ENCODE measurements around the gene RUFY1. TPM values are rescaled to one million over a fixed set of nuclear protein-coding genes. Genes with fewer than 3 reads are reported as not detected.
A peak's percentile ranks its signal among the peaks of the same experiment; 100 is the strongest.
"Not testable (repeated sequence)": the region's sequence is repeated elsewhere in the genome, so short reads cannot be mapped to it uniquely, and the experiment has no call there.

RUFY1 gene
- polyA plus RNA-seq, 1 donor from 2014 or later: 53.7 TPM

DNA sequence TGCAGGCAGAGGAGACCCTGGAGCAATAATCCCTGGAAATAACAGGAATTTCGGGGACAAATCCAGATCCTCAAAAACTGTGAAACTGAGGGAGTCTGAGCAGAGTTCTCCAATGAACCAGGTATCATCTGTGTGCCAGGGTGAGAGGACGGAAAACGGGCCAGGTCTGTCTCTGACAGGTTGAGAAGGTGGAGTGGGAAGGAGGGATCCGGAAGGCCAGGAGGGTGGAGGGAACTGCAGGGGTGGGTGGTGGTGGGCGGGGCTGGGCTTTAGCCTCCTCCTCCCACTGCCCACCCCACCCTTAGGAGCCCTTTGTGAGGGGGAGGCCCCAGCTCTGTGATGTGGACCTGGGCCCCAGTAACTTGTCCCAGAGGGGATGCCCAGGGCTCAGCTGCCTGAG, 28.2 kb upstream of the RUFY1 start:
- H3K4me3 Mint-ChIP-seq, H3K4me1 Mint-ChIP-seq, H3K27me3 Mint-ChIP-seq, H3K36me3 Mint-ChIP-seq, H3K27ac Mint-ChIP-seq, H3K9me3 Mint-ChIP-seq: not testable (repeated sequence)

DNA sequence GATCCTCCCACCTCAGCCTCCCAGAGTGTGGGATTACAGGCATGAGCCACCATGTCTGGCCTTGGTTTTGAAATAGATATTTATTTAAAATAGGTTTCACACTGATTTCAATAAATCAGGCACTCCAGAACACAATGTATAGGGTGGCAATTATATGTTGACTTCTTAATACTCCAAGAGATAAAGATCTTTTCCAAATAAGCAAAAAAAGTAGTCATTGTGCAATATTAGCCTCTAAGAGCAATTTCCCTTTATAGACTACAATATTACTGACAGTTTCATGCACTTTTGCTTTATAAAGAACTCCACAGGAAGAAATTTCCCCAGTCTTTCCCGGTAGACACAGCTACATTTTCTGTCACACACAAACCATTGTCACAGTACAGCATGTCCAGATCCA, 23.4 kb upstream of the RUFY1 start:
- peaks cover 3 to 6% (median 3%) of the 10 kb centered on the region in 3 donors for H3K4me1 Mint-ChIP-seq
- H3K4me3 Mint-ChIP-seq: no peak overlapping the region
- H3K27me3 Mint-ChIP-seq: no peaks in the 10 kb centered on the region
- peaks cover under 1 to 1% (median 1%) of the 10 kb centered on the region in 3 donors for H3K9me3 Mint-ChIP-seq
- H3K36me3 Mint-ChIP-seq: no peaks in the 10 kb centered on the region
- H3K27ac Mint-ChIP-seq: no peak overlapping the region

DNA sequence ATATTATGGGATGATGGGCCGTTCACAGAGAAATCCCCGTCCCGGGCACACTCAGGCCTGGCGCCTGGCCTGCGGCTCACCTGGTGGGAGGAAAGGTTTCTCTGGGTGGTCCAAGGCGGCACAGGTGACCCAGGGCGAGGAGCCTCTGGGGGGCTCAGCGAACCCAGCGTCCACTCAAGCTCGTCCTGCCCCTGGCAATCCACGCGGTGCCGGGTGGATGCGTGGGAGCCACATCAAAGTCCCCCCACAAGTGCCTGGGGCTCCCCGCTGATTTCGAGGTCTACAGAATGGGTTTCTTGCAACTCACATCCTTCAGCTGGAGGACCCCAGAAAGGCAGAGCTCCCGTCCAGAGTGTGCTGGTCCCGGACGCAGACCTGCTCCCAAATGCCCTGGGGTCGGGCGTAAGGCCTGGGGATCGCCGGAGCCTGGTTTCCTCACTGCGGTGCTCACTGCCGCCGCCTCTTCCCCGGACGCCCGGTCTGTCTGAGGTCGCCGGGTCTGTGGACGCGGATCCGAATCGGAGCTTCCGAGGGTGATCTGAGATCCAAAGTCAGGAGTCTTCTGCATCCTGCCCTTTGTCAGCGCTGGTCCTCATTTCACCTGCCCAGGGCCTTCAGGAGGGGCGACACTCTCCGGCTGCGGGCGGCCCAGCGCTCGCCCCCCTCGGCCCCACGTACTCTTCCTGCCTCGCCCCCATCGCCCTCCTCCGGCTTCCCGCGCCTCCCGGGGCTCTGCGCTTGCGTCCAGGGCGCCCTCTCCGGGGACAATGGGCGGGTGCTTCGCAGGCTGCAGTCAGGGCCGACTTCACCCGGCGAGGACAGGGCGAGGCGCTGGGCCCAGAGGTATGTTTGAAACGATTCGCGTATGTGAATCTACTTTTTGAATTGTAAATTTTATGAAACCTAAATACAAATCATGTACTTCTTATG, 20.0 kb upstream of the RUFY1 start:
- peaks cover 13 to 16% (median 13%) of the 10 kb centered on the region in 3 donors for H3K4me1 Mint-ChIP-seq
- H3K36me3 Mint-ChIP-seq: no peaks in the 10 kb centered on the region
- H3K27ac Mint-ChIP-seq: no peak overlapping the region
- no peaks in the 10 kb centered on the region for H3K9me3 Mint-ChIP-seq
- H3K4me3 Mint-ChIP-seq: peak overlapping the region; percentile 60 to 89 (median 78)
- no peaks in the 10 kb centered on the region for H3K27me3 Mint-ChIP-seq

DNA sequence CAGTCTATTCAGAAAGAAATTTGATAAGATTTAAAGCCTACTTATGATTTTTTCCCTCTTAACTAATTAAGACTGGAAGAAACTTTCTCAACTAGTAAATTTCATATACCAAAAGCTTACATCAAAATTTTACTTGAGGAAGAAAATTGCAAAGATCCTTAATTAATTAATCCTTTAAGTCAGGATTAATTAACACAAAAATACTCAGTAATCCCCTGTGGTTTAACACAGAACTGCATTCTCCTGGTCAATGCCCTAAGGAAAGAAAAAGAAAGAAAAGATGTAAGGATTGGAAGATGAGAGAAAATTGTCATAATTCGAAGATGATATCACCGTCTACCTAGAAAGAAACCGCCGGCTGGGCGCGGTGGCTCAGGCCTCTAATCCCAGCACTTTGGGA, 17.3 kb upstream of the RUFY1 start:
- Mint-ChIP-seq H3K9me3 (no peaks in the 10 kb centered on the region), H3K27ac (peak overlapping the region in 1 of 3 donors; percentile 39), H3K4me3 (peak overlapping the region in 2 of 4 donors; percentile 52 to 56), H3K36me3 (no peaks in the 10 kb centered on the region), H3K27me3 (no peaks in the 10 kb centered on the region), H3K4me1 (peaks cover 13 to 16% (median 15%) of the 10 kb centered on the region in 3 donors)

DNA sequence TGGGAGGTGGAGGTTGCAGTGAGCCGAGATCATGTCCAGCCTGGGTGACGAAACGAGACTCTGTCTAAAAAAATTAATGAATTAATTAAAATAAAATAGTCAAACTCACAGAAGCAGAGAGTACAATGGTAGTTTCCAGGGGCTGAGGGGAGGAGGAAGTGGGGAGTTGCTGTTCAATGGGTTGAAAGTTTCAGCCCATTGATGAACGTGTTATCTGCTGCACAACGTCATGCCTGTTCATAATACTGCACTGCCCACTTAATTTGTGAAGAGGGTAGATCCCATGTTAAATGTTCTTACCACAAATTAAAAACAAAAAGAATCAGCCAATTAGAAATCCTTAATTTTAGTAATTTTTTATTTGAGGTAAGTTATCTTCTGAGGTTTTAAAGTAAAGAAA, 16.4 kb upstream of the RUFY1 start:
- Mint-ChIP-seq H3K4me3 (peak overlapping the region; percentile 56 to 91 (median 88)), H3K9me3 (no peaks in the 10 kb centered on the region), H3K27ac (peak overlapping the region in 2 of 3 donors; percentile 0 to 86), H3K4me1 (peaks cover 13 to 15% (median 14%) of the 10 kb centered on the region in 3 donors), H3K27me3 (no peaks in the 10 kb centered on the region), H3K36me3 (no peaks in the 10 kb centered on the region)

DNA sequence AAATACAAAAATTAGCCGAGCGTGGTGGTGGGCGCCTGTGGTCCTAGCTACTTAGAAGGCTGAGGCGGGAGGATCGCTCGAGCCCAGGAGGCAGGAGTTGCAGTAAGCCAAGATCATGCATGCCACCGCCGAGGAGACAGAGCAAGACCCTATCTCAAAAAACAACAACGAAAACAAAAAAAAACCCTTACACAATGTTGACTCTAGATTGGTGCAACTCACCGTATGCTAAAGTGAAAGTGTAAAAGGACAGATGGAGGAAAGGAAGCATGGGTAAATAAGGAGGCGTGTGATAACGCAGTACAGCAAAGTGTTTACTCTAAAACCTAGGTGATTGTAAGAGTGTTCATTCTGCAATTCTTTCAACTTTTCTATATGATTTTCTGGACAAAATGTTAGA, 15.9 kb upstream of the RUFY1 start:
- Mint-ChIP-seq H3K27me3 (no peaks in the 10 kb centered on the region), H3K36me3 (peaks cover 2% of the 10 kb centered on the region), H3K4me1 (peaks cover 13 to 15% (median 15%) of the 10 kb centered on the region in 3 donors), H3K9me3 (no peaks in the 10 kb centered on the region), H3K27ac (peak overlapping the region in 2 of 3 donors; percentile 0 to 86), H3K4me3 (peak overlapping the region; percentile 56 to 91 (median 88))

DNA sequence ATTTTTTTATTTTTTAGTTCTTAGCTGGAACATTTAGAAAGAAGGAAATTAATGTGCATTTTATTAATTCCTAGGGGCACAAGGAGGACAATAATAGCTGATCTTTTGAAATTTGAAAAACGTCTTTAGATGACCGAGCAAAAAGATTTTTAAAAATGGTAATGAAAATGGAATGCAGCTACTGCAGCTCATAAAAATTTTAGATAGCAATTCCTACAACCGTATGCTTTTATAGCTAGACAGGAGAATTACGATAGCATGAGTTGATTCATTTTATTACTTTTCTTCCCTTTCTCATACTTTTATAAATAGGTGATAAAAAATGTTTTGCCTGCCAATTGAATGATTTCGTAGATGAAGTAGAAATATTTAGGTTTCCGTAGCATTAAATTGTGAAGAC, 13.7 kb upstream of the RUFY1 start:
- H3K9me3 Mint-ChIP-seq: no peaks in the 10 kb centered on the region
- no peaks in the 10 kb centered on the region for H3K27me3 Mint-ChIP-seq
- no peak overlapping the region for H3K27ac Mint-ChIP-seq

DNA sequence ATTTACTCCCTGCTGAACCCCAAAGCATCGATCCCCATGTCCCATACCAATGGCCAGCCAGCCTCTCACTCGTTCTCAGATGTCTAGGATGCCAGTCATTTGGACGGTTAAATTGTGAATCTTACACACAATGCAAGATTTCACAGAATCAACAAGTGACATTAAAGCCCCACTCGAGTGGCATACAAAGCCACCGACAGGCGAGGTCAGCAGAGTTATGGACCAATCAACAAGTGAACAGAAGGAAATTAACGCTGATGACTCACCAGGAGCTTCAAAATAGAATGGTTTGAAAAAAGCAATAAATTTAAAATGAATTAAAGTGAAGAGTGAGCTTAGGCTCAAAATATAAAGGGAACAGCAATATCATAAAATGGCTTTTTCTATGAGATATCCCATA, 8.2 kb upstream of the RUFY1 start:
- Mint-ChIP-seq H3K36me3 (peaks cover 2% of the 10 kb centered on the region), H3K4me1 (peaks cover 17 to 20% (median 19%) of the 10 kb centered on the region in 3 donors), H3K9me3 (no peaks in the 10 kb centered on the region), H3K27me3 (no peaks in the 10 kb centered on the region), H3K27ac (no peak overlapping the region), H3K4me3 (peak overlapping the region in 2 of 4 donors; percentile 27 to 80)

More for the DNA sequence above, 13.7 kb upstream of the RUFY1 start:
- H3K36me3 Mint-ChIP-seq: peaks cover 2% of the 10 kb centered on the region
- peaks cover 12 to 13% (median 13%) of the 10 kb centered on the region in 3 donors for H3K4me1 Mint-ChIP-seq
- H3K4me3 Mint-ChIP-seq: no peak overlapping the region

DNA sequence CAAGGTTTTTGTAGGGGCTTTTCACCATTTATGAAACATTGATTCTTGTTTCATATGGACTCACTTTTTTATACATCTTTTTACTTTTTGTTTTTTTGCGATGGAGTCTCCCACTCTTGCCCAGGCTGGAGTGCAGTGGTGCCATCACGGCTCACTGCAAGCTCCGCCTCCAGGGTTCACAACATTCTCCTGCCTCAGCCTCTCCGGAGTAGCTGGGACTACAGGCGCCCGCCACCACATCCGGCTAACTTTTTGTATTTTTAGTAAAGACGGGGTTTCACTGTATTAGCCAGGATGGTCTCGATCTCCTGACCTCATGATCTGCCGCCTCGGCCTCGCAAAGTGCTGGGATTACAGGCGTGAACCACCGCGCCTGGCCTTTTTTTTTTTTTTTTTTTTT, 7.1 kb upstream of the RUFY1 start:
- not testable (repeated sequence) for H3K27me3 Mint-ChIP-seq, H3K9me3 Mint-ChIP-seq, H3K36me3 Mint-ChIP-seq
- H3K4me3 Mint-ChIP-seq: peak overlapping the region in 1 of 4 donors; percentile 78
- peaks cover 19 to 23% (median 21%) of the 10 kb centered on the region in 3 donors for H3K4me1 Mint-ChIP-seq
- peak overlapping the region in 1 of 3 donors; percentile 62 for H3K27ac Mint-ChIP-seq

DNA sequence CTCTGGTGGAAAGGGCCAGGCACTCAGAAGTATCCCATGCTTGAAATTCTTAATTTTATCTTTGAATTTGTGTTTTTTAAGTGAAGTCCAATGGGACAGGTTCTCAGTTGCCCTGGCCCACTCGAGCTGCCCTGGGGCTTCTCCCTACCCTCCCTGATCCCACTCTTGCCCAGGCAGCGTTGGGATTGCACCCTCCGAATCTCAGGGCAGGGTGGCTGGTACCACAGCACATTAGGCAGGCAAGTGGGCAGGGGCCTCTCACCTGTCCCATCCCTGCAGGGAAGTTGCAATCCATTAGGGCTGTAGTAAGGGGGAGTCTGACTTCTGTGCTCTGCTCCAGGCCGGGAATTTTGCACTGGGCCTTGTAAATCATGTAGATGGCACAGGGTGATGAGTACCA, 2.7 kb downstream of the RUFY1 start:
- Mint-ChIP-seq H3K4me1 (peaks cover 23 to 30% (median 26%) of the 10 kb centered on the region in 3 donors), H3K4me3 (peak overlapping the region in 3 of 4 donors; percentile 12 to 98 (median 39)), H3K36me3 (peaks cover 4% of the 10 kb centered on the region), H3K27ac (peak overlapping the region in 1 of 3 donors; percentile 92), H3K9me3 (no peaks in the 10 kb centered on the region), H3K27me3 (no peaks in the 10 kb centered on the region)

DNA sequence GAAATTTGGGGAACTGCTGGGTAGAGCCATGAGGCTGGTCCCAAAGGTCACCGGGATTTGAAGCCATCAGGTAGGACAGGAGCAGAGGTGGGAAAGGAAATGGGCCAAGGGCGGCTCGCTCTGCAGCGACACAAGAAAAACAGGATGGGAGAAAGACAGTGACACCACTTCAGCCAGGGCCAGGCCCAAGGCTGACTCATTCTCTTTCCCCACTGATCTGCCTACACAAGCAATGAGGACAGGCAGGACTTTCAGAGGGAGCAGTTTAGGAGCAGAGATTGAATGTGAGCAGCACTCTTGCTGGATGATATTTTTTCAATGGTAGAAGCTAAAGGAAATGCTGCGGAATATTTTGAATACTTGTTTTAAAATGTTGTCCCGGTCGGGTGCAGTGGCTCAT, 3.5 kb downstream of the RUFY1 start:
- Mint-ChIP-seq H3K27me3 (no peaks in the 10 kb centered on the region), H3K27ac (no peak overlapping the region), H3K36me3 (peaks cover 4% of the 10 kb centered on the region), H3K4me3 (peak overlapping the region in 2 of 4 donors; percentile 12 to 43), H3K4me1 (peaks cover 25 to 31% (median 26%) of the 10 kb centered on the region in 3 donors), H3K9me3 (no peaks in the 10 kb centered on the region)

DNA sequence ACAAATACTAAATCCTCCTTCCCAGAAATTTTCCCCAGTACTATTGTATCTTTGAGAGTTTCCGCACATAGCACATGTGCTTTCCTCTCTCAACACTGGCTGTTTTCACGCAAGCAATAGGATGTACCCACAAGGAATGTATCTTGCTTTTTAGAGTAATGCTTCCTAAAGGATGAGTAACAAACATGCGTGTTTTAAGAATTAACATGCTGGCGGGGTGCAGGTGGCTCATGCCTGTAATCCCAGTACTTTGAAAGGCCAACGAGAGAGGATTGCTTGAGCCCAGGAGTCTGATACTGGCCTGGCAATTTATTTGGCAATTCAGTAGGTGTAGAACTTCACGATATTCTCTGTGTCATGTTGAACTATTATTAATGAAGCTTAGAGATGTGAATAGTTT, 4.6 kb downstream of the RUFY1 start:
- H3K4me1 Mint-ChIP-seq: peaks cover 25 to 31% (median 30%) of the 10 kb centered on the region in 3 donors
- H3K27me3 Mint-ChIP-seq: no peaks in the 10 kb centered on the region
- no peak overlapping the region for H3K27ac Mint-ChIP-seq
- peaks cover 3% of the 10 kb centered on the region for H3K36me3 Mint-ChIP-seq
- peak overlapping the region in 1 of 4 donors; percentile 63 for H3K4me3 Mint-ChIP-seq
- H3K9me3 Mint-ChIP-seq: no peaks in the 10 kb centered on the region

DNA sequence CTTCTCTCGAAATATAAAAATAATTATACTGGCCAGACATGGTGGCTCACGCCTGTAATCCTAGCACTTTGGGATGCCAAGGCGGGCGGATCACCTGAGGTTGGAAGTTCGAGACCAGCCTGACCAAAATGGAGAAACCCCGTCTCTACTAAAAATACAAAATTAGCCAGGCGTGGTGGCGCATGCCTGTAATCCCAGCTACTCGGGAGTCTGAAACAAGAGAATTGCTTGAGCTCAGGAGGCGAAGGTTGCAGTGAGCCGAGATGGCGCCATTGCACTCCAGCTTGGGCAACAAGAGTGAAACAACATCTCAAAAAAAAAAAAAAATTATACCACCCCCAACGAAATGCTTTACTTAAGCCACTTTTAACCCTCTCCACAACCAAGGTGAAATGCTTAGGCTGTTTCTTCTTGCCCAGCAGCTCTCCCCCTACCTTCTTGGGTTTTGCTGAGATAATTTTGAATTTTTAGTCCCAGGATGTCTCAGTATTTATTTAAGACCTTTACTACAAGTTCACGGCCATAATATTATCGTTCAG, 8.0 kb downstream of the RUFY1 start:
- H3K4me3 Mint-ChIP-seq: peak overlapping the region in 2 of 4 donors; percentile 88 to 93
- H3K27ac Mint-ChIP-seq, H3K9me3 Mint-ChIP-seq, H3K36me3 Mint-ChIP-seq, H3K27me3 Mint-ChIP-seq: not testable (repeated sequence)
- H3K4me1 Mint-ChIP-seq: peaks cover 13 to 24% (median 21%) of the 10 kb centered on the region in 3 donors

DNA sequence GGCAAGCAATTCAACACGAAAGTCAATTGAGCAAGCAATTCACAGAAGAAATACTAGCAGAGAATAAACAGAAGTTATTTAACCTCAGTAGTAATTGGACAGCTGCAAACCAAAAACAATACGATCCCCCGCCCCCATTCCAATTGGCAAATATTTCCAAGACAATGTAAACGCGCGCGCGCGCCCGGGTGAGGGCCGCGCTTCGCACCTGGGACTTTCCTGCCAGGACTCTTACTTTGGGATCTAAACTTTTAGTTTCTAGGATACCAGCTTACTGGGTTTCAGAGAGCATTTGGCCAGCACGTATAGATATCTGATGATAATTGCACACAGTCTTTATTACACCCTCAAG, 8.6 kb downstream of the RUFY1 start:
- Mint-ChIP-seq H3K27me3 (no peaks in the 10 kb centered on the region), H3K4me3 (peak overlapping the region; percentile 83 to 93 (median 87)), H3K27ac (peak overlapping the region in 2 of 3 donors; percentile 77 to 92), H3K4me1 (peaks cover 9 to 21% (median 18%) of the 10 kb centered on the region in 3 donors), H3K9me3 (no peaks in the 10 kb centered on the region), H3K36me3 (peaks cover 2% of the 10 kb centered on the region)

Data from IgD-negative memory B cell (primary cell).